ENCODE measurements around the gene BLACAT1. TPM values are rescaled to one million over a fixed set of nuclear protein-coding genes. Genes with fewer than 3 reads are reported as not detected.

BLACAT1 gene
- total and polyA plus RNA-seq, 9 of the 15 experiments (the other 6 are each of a cell fraction or from before 2014, with no cell fraction given), result 0.10 to 5.9 (median 0.73) TPM

GRCh38 chr1:205472737-205473441, 17.0 kb upstream of the BLACAT1 start (continued):
- TF ChIP-seq TCF7 (IDR thresholded peaks at IDR 0.05; ENCODE audit: borderline replicate concordance), result no peak
- no peak for TF ChIP-seq SNIP1 (IDR thresholded peaks at IDR 0.05; ENCODE audit: low read depth)
- TF ChIP-seq POLR2G (IDR thresholded peaks at IDR 0.05; ENCODE audit: low read depth, low read length), result no peak
- TF ChIP-seq RREB1 (CRISPR knock-in tag; IDR thresholded peaks at IDR 0.05), result no peak
